Neural progenitor cell (in vitro differentiated cells): ENCODE results near the gene SLC38A9. TPM values are rescaled to one million over a fixed set of nuclear protein-coding genes. Genes with fewer than 3 reads are reported as not detected.

Experiments
- DNase-seq: peaks from one replicate; pipeline ENCODE4 v3.0.0-alpha.2; 2016; ENCODE audit warnings: low spot score
- H2AFZ ChIP-seq: fragments of 200-600 bp; sonication (generic); replicated peaks from 2 replicates; pipeline ENCODE4 v1.6.1; 2016; ENCODE audit warnings: antibody characterized with exemption
- H3F3A ChIP-seq: fragments of 200-600 bp; sonication (generic); 2 replicates; pipeline ENCODE4 v1.6.1; 2016; ENCODE audit warnings: antibody characterized with exemption, low read depth
- H3K27ac ChIP-seq: fragments of 200-600 bp; sonication (generic); 2 replicates; pipeline ENCODE4 v1.5.1; 2016; ENCODE audit warnings: mild to moderate bottlenecking
- H3K27me3 ChIP-seq: fragments of 200-600 bp; sonication (generic); 2 replicates; pipeline ENCODE4 v1.6.1; 2016; ENCODE audit warnings: mild to moderate bottlenecking, moderate library complexity
- H3K36me3 ChIP-seq: fragments of 200-600 bp; sonication (generic); 2 replicates; pipeline ENCODE4 v1.5.1; 2016
- H3K4me1 ChIP-seq: fragments of 200-600 bp; sonication (generic); 2 replicates; pipeline ENCODE4 v1.6.1; 2016; ENCODE audit warnings: mixed run types
- H3K4me2 ChIP-seq: fragments of 200-600 bp; sonication (generic); 2 replicates; pipeline ENCODE4 v1.6.1; 2016
- H3K4me3 ChIP-seq: fragments of 200-600 bp; sonication (generic); 2 replicates; pipeline ENCODE4 v1.5.1; 2016
- H3K79me2 ChIP-seq: fragments of 200-600 bp; sonication (generic); 2 replicates; pipeline ENCODE4 v1.6.1; 2016; ENCODE audit warnings: low read depth
- H3K9ac ChIP-seq: fragments of 200-600 bp; sonication (generic); 2 replicates; pipeline ENCODE4 v1.6.1; 2016
- H3K9me3 ChIP-seq: fragments of 200-600 bp; sonication (generic); 2 replicates; pipeline ENCODE4 v1.5.1; 2016; ENCODE audit warnings: low read depth
- H4K20me1 ChIP-seq: fragments of 200-600 bp; sonication (generic); 2 replicates; pipeline ENCODE4 v1.6.1; 2016; ENCODE audit warnings: low read depth
- H3K27ac Mint-ChIP-seq: 3 replicates; pipeline ENCODE4 v1.8.0; 2021; ENCODE audit warnings: mixed read lengths
- H3K27me3 Mint-ChIP-seq: 2 replicates; pipeline ENCODE4 v1.8.0; 2022; ENCODE audit warnings: low read depth, mild to moderate bottlenecking, inconsistent platforms, moderate library complexity, mixed read lengths; ENCODE audit not compliant: insufficient read depth
- H3K36me3 Mint-ChIP-seq: 3 replicates; pipeline ENCODE4 v1.8.0; 2021; ENCODE audit warnings: mixed read lengths
- H3K4me1 Mint-ChIP-seq: 3 replicates; pipeline ENCODE4 v1.8.0; 2021; ENCODE audit warnings: mixed read lengths
- H3K4me3 Mint-ChIP-seq: 3 replicates; pipeline ENCODE4 v1.8.0; 2021; ENCODE audit warnings: mild to moderate bottlenecking, moderate library complexity, mixed read lengths
- H3K9me3 Mint-ChIP-seq: 3 replicates; pipeline ENCODE4 v1.8.0; 2020; ENCODE audit warnings: mixed read lengths
- CTCF ChIP-seq: fragments of 200-600 bp; sonication (generic); IDR thresholded peaks from 2 replicates; pipeline ENCODE4 v1.5.1; 2017; ENCODE audit warnings: antibody characterized with exemption, mild to moderate bottlenecking
- EZH2 ChIP-seq: fragments of 200-600 bp; sonication (generic); IDR thresholded peaks from 2 replicates; pipeline ENCODE4 v1.6.1; 2017; ENCODE audit warnings: antibody characterized with exemption, mild to moderate bottlenecking, moderate library complexity
- EZH2phosphoT487 ChIP-seq: fragments of 200-600 bp; sonication (generic); IDR thresholded peaks from 2 replicates; pipeline ENCODE4 v1.6.1; 2017; ENCODE audit warnings: antibody characterized with exemption
- total RNA-seq: library from RNA; depleted of rRNA; stranded (reverse); fragments of >200 nt; gene quantifications from 2 replicates; pipeline ENCODE4 v1.2.3, GENCODE V29; 2015; ENCODE audit warnings: low replicate concordance

Gene SLC38A9
- total RNA-seq, 1 donor from 2014 or later: 57.7 TPM

DNA sequence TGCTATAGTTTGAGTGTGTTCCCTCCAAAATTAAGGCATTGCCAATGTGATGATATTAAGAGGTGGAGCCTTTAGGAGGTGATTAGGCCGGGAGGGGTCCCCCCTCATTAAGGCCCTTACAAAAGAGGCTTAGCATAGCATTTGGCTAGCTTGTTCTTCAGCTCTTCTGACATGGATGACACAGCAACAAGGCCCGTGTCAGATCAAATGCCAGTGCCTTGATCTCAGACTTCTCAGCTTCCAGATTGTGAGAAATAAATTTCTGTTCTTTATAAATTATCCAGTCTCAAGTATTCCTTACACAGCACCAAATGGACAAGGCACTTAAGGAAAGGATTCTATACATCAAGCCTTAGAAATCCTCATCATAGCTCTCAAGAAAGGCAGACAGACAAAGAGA lies 31.8 kb downstream of the SLC38A9 start:
- Histone ChIP-seq H3K4me2 (no peak overlapping the region), H3K79me2 (no peaks in the 10 kb centered on the region), H3K4me1 (peaks cover 9% of the 10 kb centered on the region), H3F3A (no peaks in the 10 kb centered on the region), H2AFZ (no peak overlapping the region), H3K9ac (no peak overlapping the region), H3K36me3 (no peaks in the 10 kb centered on the region), H3K27ac (no peak overlapping the region), H3K27me3 (no peaks in the 10 kb centered on the region), H3K9me3 (no peaks in the 10 kb centered on the region), H3K4me3 (no peak overlapping the region), H4K20me1 (no peaks in the 10 kb centered on the region)
- Mint-ChIP-seq H3K4me1 (no peaks in the 10 kb centered on the region), H3K9me3 (no peaks in the 10 kb centered on the region), H3K27ac (no peak overlapping the region), H3K4me3 (no peak overlapping the region), H3K27me3 (no peaks in the 10 kb centered on the region), H3K36me3 (no peaks in the 10 kb centered on the region)
- DNase-seq: peak; percentile 31
- TF ChIP-seq CTCF (no peak), EZH2 (no peak), EZH2phosphoT487 (no peak)

DNA sequence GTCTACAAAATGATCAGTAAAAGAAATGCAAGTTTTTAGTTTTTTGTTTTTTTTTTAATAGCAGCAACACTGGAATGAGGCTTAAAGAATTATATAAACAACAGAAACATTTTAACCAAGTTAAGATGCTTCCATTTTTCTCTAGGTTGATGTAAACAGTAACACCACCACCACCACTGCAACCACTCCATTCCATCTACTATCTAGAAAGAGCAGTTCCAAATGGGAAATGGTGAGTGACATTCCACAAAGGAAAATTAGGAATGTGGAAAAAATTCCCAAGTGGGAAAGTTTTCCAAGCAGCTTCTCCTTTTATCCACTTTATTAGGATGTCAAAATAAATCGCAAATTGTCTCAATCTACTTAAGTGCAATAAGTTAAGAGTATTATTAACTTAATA lies 32.6 kb downstream of the SLC38A9 start:
- Histone ChIP-seq H3K9ac (no peak overlapping the region), H3K4me3 (no peak overlapping the region), H3K9me3 (no peaks in the 10 kb centered on the region), H3K27me3 (no peaks in the 10 kb centered on the region), H2AFZ (no peak overlapping the region), H3K79me2 (no peaks in the 10 kb centered on the region), H3K4me1 (peaks cover 9% of the 10 kb centered on the region), H4K20me1 (no peaks in the 10 kb centered on the region), H3F3A (no peaks in the 10 kb centered on the region), H3K27ac (no peak overlapping the region), H3K36me3 (no peaks in the 10 kb centered on the region), H3K4me2 (no peak overlapping the region)
- H3K36me3 Mint-ChIP-seq: no peaks in the 10 kb centered on the region
- no peak overlapping the region for H3K27ac Mint-ChIP-seq
- no peak overlapping the region for H3K4me3 Mint-ChIP-seq
- TF ChIP-seq CTCF: no peak
- TF ChIP-seq EZH2phosphoT487: no peak
- TF ChIP-seq EZH2: no peak
- no peak for DNase-seq
- no peaks in the 10 kb centered on the region for H3K4me1 Mint-ChIP-seq
- no peaks in the 10 kb centered on the region for H3K9me3 Mint-ChIP-seq
- no peaks in the 10 kb centered on the region for H3K27me3 Mint-ChIP-seq

DNA sequence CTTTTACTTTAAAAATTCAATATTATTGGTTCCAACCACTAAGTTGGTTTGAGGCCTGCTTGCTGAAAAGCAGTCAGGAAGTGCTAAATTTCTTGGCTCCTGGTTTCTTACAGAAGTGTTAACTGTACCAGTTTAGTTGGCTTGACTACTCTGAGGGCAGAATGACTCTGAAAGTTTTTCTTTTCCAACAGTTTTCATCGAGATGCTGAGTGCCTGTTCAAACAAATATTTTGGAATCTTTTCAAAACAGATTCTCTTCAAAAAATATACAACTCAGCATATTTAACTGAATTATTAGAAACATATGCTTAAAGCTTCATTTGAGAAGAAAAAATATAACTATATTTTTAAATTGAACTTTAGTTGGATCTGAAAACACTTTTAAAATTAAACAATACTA lies 37.0 kb downstream of the SLC38A9 start:
- H3K9me3 ChIP-seq: no peaks in the 10 kb centered on the region
- Mint-ChIP-seq H3K9me3 (no peaks in the 10 kb centered on the region), H3K27ac (no peak overlapping the region), H3K4me3 (no peak overlapping the region), H3K4me1 (no peaks in the 10 kb centered on the region), H3K36me3 (peaks cover 3% of the 10 kb centered on the region), H3K27me3 (no peaks in the 10 kb centered on the region)
- no peak overlapping the region for H3K4me2 ChIP-seq
- H3K79me2 ChIP-seq: no peaks in the 10 kb centered on the region
- H4K20me1 ChIP-seq: no peaks in the 10 kb centered on the region
- H3K27me3 ChIP-seq: no peaks in the 10 kb centered on the region
- no peak for TF ChIP-seq EZH2phosphoT487
- TF ChIP-seq EZH2: no peak
- no peak for TF ChIP-seq CTCF
- peaks cover 4% of the 10 kb centered on the region for H3K36me3 ChIP-seq
- H2AFZ ChIP-seq: no peak overlapping the region
- H3K4me1 ChIP-seq: peaks cover under 1% of the 10 kb centered on the region
- H3K9ac ChIP-seq: no peak overlapping the region
- H3K27ac ChIP-seq: no peak overlapping the region
- no peak overlapping the region for H3K4me3 ChIP-seq
- no peak for DNase-seq
- H3F3A ChIP-seq: no peaks in the 10 kb centered on the region
